Activated T-cell treated with anti-CD3 and anti-CD28 coated beads, Interleukin-2, amount 50 U/mL, for 72 hours (primary cell): ENCODE results near the gene PANK4. TPM values are rescaled to one million over a fixed set of nuclear protein-coding genes. Genes with fewer than 3 reads are reported as not detected.

Experiments
- ATAC-seq, 2 donors: fragments of 150-1000 bp; cut with Tn5 transposase; replicated peaks in 1 of 2; 2 replicates each; pipeline ENCODE4 v1.10.0; 2021; ENCODE audit warnings: moderate library complexity in 2 of 2, mild to moderate bottlenecking in 1 of 2
- DNase-seq, 2 donors: peaks; one replicate each; pipeline ENCODE4 v3.0.0; 2021 to 2022; ENCODE audit warnings: mixed read lengths in 1 of 2
- H3K27ac Mint-ChIP-seq: one replicate; pipeline ENCODE4 v1.8.0; 2022; ENCODE audit warnings: mild to moderate bottlenecking, moderate library complexity, mixed read lengths
- H3K27me3 Mint-ChIP-seq: one replicate; pipeline ENCODE4 v1.8.0; 2022; ENCODE audit warnings: low read depth, mixed read lengths
- H3K36me3 Mint-ChIP-seq, 2 donors: one replicate each; pipeline ENCODE4 v1.8.0; 2022; ENCODE audit warnings: mixed read lengths in 2 of 2, mild to moderate bottlenecking in 1 of 2; ENCODE audit not compliant: insufficient read depth in 2 of 2
- H3K4me1 Mint-ChIP-seq: one replicate; pipeline ENCODE4 v1.8.0; 2022; ENCODE audit warnings: low read depth, mixed read lengths
- H3K4me3 Mint-ChIP-seq, 2 donors: one replicate each; pipeline ENCODE4 v1.8.0; 2022; ENCODE audit warnings: mild to moderate bottlenecking in 2 of 2, mixed read lengths in 2 of 2, moderate library complexity in 2 of 2
- H3K9me3 Mint-ChIP-seq, 2 donors: one replicate each; pipeline ENCODE4 v1.8.0; 2022; ENCODE audit warnings: mixed read lengths in 2 of 2
- total RNA-seq, 2 donors: library from RNA; stranded (reverse); gene quantifications; one replicate each; pipeline ENCODE4 v1.2.3, GENCODE V29; 2022

The PANK4 gene
- total RNA-seq, 2 donors from 2014 or later, result 44.6 to 49.7 TPM

DNA sequence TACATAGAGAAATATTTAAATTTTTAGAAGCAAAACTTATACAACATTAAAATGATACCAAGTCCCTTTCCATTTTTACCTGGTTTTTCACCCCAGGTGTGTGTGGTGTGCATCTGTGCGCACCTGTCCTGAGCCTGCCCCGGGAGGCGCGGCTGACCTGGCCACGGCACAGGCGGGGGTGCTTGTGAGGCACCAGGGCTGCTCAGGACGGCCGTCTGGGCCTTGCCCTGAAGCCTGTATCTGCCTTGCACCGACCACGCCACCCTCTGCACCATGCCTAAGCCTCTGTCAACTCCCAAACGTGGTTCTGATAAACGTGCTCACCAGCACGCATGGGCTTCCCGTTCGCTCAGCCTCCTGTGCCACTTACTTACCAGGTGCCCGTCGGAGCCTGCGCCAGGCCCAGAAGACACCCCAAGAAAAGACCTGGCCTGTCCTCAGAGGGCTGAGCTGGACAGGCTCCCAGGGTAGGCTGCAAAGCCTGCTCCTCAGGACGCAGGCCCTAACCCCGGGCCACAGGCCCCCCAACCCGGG lies 20.9 kb downstream of the PANK4 start:
- Mint-ChIP-seq H3K36me3 (no peaks in the 10 kb centered on the region), H3K4me1 (peaks cover under 1% of the 10 kb centered on the region), H3K27me3 (no peaks in the 10 kb centered on the region), H3K9me3 (no peaks in the 10 kb centered on the region), H3K4me3 (no peak overlapping the region), H3K27ac (no peak overlapping the region)
- no peak for ATAC-seq
- DNase-seq, result no peak

- Mint-ChIP-seq H3K27ac (no peak overlapping the region), H3K27me3 (no peaks in the 10 kb centered on the region), H3K36me3 (no peaks in the 10 kb centered on the region), H3K4me1 (peaks cover 7% of the 10 kb centered on the region), H3K4me3 (no peak overlapping the region), H3K9me3 (no peaks in the 10 kb centered on the region)
- ATAC-seq (no peak), DNase-seq (no peak)
Observed at GRCh38 chr1:2504949-2505272, 21.5 kb downstream of the PANK4 start.

- Mint-ChIP-seq H3K9me3 (no peaks in the 10 kb centered on the region), H3K27ac (no peak overlapping the region), H3K27me3 (no peaks in the 10 kb centered on the region), H3K36me3 (no peaks in the 10 kb centered on the region), H3K4me1 (peaks cover 9% of the 10 kb centered on the region), H3K4me3 (no peak overlapping the region)
- ATAC-seq (no peak), DNase-seq (no peak)
Observed at GRCh38 chr1:2504225-2504948, 22.0 kb downstream of the PANK4 start.

- H3K27me3 Mint-ChIP-seq, result no peaks in the 10 kb centered on the region
- no peak overlapping the region for H3K4me3 Mint-ChIP-seq
- no peaks in the 10 kb centered on the region for H3K36me3 Mint-ChIP-seq
- H3K9me3 Mint-ChIP-seq, result no peaks in the 10 kb centered on the region
- ATAC-seq, result no peak
- DNase-seq, result no peak
- H3K27ac Mint-ChIP-seq, result no peak overlapping the region
- peaks cover 9% of the 10 kb centered on the region for H3K4me1 Mint-ChIP-seq
Observed at GRCh38 chr1:2503554-2504224, 22.7 kb downstream of the PANK4 start.

DNA sequence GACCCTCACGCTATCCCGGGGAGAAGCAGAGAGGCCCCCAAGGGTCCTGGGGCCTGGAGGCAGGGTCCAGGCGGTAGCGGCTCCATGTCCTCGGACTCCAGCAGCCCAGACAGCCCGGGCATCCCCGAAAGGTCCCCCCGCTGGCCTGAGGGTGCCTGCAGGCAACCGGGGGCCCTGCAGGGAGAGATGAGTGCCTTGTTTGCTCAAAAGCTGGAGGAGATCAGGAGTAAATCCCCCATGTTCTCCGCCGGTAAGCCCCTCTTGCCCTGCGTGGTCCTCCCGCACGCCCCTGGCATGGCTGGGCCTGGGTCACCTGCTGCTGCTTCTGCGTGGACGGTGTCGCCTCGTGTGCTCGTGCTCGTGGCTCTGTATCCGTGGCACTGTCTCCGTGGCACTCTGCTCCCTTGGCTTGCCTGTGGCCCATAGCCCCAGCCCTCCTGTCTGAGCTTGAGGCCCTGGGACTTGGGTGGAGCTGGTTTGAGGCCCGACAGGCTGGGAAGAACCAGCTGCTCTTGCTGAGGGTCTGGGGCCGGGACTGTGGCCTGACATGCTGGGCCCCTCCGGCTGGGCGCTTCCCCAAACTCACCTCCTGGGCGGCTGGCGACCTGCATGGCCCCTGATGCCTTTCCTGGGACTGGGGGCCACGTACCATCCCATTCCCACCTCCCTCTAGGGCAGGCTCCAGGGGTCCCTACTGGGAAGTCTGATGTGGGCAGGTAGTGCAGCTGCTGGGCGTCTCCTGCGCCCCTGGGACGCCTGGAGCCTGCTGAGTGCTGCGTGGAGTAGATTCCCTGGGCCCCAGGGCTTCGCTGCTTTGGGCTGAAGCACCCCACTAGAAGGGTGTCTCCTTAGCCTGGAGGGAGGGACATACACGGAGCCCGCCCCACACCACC lies 23.5 kb downstream of the PANK4 start:
- no peak for ATAC-seq
- no peaks in the 10 kb centered on the region for H3K36me3 Mint-ChIP-seq
- H3K9me3 Mint-ChIP-seq, result no peaks in the 10 kb centered on the region
- H3K27me3 Mint-ChIP-seq, result no peaks in the 10 kb centered on the region
- H3K4me1 Mint-ChIP-seq, result peaks cover 9% of the 10 kb centered on the region
- DNase-seq, result no peak
- no peak overlapping the region for H3K4me3 Mint-ChIP-seq
- H3K27ac Mint-ChIP-seq, result no peak overlapping the region

GRCh38 chr1:2502210-2502609 lies 24.2 kb downstream of the PANK4 start:
- H3K4me1 Mint-ChIP-seq, result peaks cover 9% of the 10 kb centered on the region
- no peak overlapping the region for H3K27ac Mint-ChIP-seq
- H3K27me3 Mint-ChIP-seq, result no peaks in the 10 kb centered on the region
- H3K9me3 Mint-ChIP-seq, result no peaks in the 10 kb centered on the region
- ATAC-seq (no peak), DNase-seq (no peak)
- no peaks in the 10 kb centered on the region for H3K36me3 Mint-ChIP-seq
- no peak overlapping the region for H3K4me3 Mint-ChIP-seq

DNA sequence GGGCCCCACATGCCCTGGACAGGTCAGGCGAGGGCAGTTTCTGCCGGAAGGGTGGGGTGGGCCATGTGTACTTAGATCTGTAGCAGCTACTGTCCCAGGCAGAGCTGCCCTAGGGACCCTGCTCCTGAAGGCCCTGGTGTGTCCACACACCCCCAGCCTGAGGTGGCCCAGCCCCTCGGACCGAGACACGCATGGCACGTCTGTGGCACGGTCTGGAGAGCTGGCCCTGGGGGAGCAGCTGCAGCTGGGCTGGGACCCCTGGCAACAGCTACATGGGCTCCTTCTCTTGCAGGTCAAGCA lies 24.6 kb downstream of the PANK4 start:
- Mint-ChIP-seq H3K27me3 (no peaks in the 10 kb centered on the region), H3K36me3 (no peaks in the 10 kb centered on the region)
- no peak for DNase-seq

GRCh38 chr1:2501041-2501819 lies 25.2 kb downstream of the PANK4 start:
- H3K27me3 Mint-ChIP-seq, result no peaks in the 10 kb centered on the region
- DNase-seq (no peak), ATAC-seq (no peak)
- no peak overlapping the region for H3K27ac Mint-ChIP-seq
- H3K9me3 Mint-ChIP-seq, result no peaks in the 10 kb centered on the region
- H3K36me3 Mint-ChIP-seq, result no peaks in the 10 kb centered on the region
- no peak overlapping the region for H3K4me3 Mint-ChIP-seq
- H3K4me1 Mint-ChIP-seq, result peaks cover 9% of the 10 kb centered on the region

More for the DNA sequence above, 24.6 kb downstream of the PANK4 start:
- peak in 1 of 2 donors; percentile 2 for ATAC-seq
- no peak overlapping the region for H3K27ac Mint-ChIP-seq
- no peak overlapping the region for H3K4me3 Mint-ChIP-seq
- H3K9me3 Mint-ChIP-seq, result no peaks in the 10 kb centered on the region
- H3K4me1 Mint-ChIP-seq, result peaks cover 9% of the 10 kb centered on the region

GRCh38 chr1:2499986-2500596 lies 26.3 kb downstream of the PANK4 start:
- Mint-ChIP-seq H3K4me1 (peaks cover 9% of the 10 kb centered on the region), H3K27ac (peak overlapping the region; percentile 85)
- ATAC-seq, result peak; percentile 14 to 51

DNA sequence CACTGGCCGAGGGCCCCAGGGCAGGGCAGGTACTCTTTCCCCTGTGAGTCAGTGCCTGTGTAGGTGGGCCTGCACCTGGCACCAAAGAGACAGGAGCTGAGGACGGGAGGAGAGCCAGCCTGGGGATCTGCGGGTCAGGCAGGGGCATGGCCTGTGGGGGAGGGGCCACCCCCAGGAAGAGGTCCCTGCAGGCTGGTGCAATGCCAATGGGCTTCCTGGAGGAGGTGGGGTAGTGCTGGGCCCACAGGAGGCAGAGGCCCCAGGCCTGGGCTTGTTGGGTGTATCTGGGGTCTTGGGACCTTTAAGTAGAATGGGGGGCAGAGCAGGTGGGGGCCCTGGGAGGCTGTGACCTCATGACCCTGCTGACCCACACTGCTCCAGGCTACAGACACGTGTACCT lies 27.1 kb downstream of the PANK4 start:
- Mint-ChIP-seq H3K9me3 (no peaks in the 10 kb centered on the region), H3K4me1 (peaks cover 10% of the 10 kb centered on the region), H3K27me3 (no peaks in the 10 kb centered on the region), H3K36me3 (no peaks in the 10 kb centered on the region), H3K27ac (peak overlapping the region; percentile 24), H3K4me3 (no peak overlapping the region)
- DNase-seq (no peak), ATAC-seq (no peak)

More at GRCh38 chr1:2499986-2500596, 26.3 kb downstream of the PANK4 start:
- Mint-ChIP-seq H3K27me3 (no peaks in the 10 kb centered on the region), H3K4me3 (peak overlapping the region; percentile 32 to 55), H3K9me3 (no peaks in the 10 kb centered on the region), H3K36me3 (no peaks in the 10 kb centered on the region)
- DNase-seq, result peak; percentile 23 to 35

DNA sequence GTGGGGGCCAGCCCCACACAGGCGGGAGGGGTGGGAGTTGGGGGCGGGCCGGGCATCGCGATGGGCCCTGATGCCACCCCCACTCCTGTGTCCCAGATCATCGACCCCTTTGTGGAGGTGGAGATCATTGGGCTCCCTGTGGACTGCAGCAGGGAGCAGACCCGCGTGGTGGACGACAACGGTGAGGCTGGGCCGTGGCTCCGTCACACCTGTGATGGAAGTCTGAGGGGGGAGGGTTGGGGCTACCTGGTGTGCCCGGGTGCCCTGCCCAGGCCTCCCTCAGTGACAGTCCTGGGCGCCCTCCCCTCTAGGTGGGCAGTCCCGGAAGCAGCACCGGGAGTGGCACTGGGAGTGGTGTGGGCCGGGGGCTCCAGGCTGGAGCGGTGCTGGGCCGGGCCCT lies 27.7 kb downstream of the PANK4 start:
- no peak overlapping the region for H3K4me3 Mint-ChIP-seq
- H3K27ac Mint-ChIP-seq, result no peak overlapping the region
- peaks cover 16% of the 10 kb centered on the region for H3K4me1 Mint-ChIP-seq
- H3K36me3 Mint-ChIP-seq, result no peaks in the 10 kb centered on the region
- ATAC-seq (no peak), DNase-seq (no peak)
- H3K27me3 Mint-ChIP-seq, result no peaks in the 10 kb centered on the region
- H3K9me3 Mint-ChIP-seq, result no peaks in the 10 kb centered on the region

DNA sequence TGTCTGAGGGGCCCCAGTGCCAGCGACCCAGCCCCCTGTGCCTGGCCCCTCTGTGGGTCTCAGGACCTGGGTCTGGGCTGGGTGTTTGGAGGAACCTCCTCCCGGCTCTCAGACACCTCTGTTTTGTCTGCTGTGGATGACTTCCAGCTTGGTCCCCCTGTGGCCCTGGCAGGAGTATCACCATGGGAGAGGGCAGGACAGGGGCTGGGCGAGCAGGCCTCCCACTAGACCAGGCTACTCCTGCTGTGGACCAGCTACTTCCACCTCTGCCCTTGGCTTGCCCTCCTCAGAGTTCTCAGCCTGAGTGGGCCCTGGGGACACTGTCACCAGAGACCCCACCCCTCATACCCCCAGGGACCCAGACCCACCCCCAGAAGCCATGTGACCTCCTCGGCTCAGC lies 28.5 kb downstream of the PANK4 start:
- H3K36me3 Mint-ChIP-seq, result no peaks in the 10 kb centered on the region
- peaks cover 21% of the 10 kb centered on the region for H3K4me1 Mint-ChIP-seq
- ATAC-seq, result no peak
- H3K27me3 Mint-ChIP-seq, result no peaks in the 10 kb centered on the region
- H3K4me3 Mint-ChIP-seq, result no peak overlapping the region
- no peak for DNase-seq
- no peak overlapping the region for H3K27ac Mint-ChIP-seq
- H3K9me3 Mint-ChIP-seq, result no peaks in the 10 kb centered on the region
